Gastroesophageal sphincter (tissue), 4 donors: ENCODE data around the gene PTPRJ. TPM values are rescaled to one million over a fixed set of nuclear protein-coding genes. Genes with fewer than 3 reads are reported as not detected.

Source experiments
- ATAC-seq: fragments of 150-250 bp; one replicate; pipeline ENCODE4 v1.9.1; 2016; ENCODE audit warnings: mild to moderate bottlenecking, moderate library complexity
- H3K27ac ChIP-seq, 4 donors: fragments of 200-600 bp; sonication (generic) in 3 of 4; 1 replicate in 3 of 4; 2 replicates in 1 of 4; pipeline ENCODE4 v1.5.1; 2016 to 2019
- H3K27me3 ChIP-seq: fragments of 200-600 bp; sonication (generic); one replicate; pipeline ENCODE4 v1.5.1; 2019
- H3K36me3 ChIP-seq, 2 donors: fragments of 200-600 bp; sonication (generic); one replicate each; pipeline ENCODE4 v1.5.1; 2019; ENCODE audit warnings: control low read depth in 1 of 2
- H3K4me1 ChIP-seq, 3 donors: fragments of 200-600 bp; sonication (generic); 1 replicate in 2 of 3; 2 replicates in 1 of 3; pipeline ENCODE4 v1.5.1; 2016 to 2019; ENCODE audit warnings: control low read depth in 2 of 3
- H3K4me3 ChIP-seq, 2 donors: fragments of 200-600 bp; sonication (generic); one replicate each; pipeline ENCODE4 v1.5.1; 2019; ENCODE audit warnings: mild to moderate bottlenecking in 1 of 2, moderate library complexity in 1 of 2
- H3K9me3 ChIP-seq, 3 donors: fragments of 200-600 bp; sonication (generic); one replicate each; pipeline ENCODE4 v1.5.1; 2017 to 2019; ENCODE audit warnings: control low read depth in 2 of 3
- CTCF ChIP-seq, 4 experiments: fragments of 200-600 bp in 2 of 4; fragments of 450-650 bp in 2 of 4; sonication (generic) in 1 of 4; IDR thresholded peaks; one replicate each; pipeline ENCODE4 v1.5.1; 2017 to 2019; ENCODE audit warnings: antibody characterized with exemption in 4 of 4, mild to moderate bottlenecking in 2 of 4, moderate library complexity in 2 of 4
- EP300 ChIP-seq: sonication (generic); formaldehyde crosslinking; IDR thresholded peaks from one replicate; pipeline ENCODE4 v1.6.1; 2017; ENCODE audit warnings: antibody characterized with exemption, mild to moderate bottlenecking
- POLR2A ChIP-seq, 2 donors: fragments of 450-650 bp; IDR thresholded peaks; one replicate each; pipeline ENCODE4 v1.6.1; 2017; ENCODE audit warnings: antibody characterized with exemption in 2 of 2, mild to moderate bottlenecking in 2 of 2, moderate library complexity in 1 of 2
- POLR2AphosphoS5 ChIP-seq: sonication (generic); formaldehyde crosslinking; IDR thresholded peaks from one replicate; pipeline ENCODE4 v1.6.1; 2017; ENCODE audit warnings: antibody characterized with exemption
- WGBS, 2 donors: methylation state at CpG; one replicate each; pipeline ENCODE4 v1.1.5; 2018; ENCODE audit warnings: low coverage in 1 of 2; 5-methylcytosine and 5-hydroxymethylcytosine counted together
- total RNA-seq, 4 donors: library from RNA; depleted of rRNA; stranded (reverse); fragments of >200 nt; gene quantifications; one replicate each; pipeline ENCODE4 v1.1.0, GENCODE V29; 2016

Gene PTPRJ
- total RNA-seq, 4 donors from 2014 or later = 5.4 to 13.5 (median 10.5) TPM

DNA sequence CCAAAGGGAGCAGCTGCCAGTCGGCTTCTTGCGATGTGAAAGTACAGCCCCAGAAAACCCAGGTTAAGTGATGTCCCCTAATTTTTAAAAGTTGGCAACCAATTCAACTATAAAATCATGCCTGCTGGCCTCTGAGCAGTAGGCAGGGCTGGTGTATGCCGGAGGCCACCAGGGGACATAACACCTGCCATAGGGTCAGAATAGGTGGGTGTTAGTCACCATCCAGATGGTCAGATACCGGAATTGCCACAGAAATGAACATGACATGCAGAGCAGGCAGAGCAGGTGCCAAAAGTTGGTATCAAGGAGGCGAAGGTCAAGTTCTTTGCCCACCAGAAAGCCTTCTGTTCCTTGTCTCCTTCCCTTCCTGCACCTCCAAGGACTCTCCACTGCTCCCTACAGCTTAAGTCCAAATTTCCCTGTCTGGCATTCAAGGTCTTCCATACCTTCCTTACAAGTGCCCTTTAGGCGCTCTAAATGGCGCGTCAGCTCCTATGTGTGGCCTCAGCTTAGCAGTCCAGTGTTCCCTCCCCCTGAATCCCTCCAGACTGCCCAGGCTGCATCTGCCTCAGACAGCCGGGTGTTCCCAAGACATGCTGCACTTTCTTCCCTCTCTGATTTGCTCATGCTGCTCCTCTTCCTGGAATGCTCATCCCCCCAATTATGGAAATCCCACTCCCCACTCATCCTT is 45.1 kb downstream of the PTPRJ start:
- no peaks in the 10 kb centered on the region for H3K9me3 ChIP-seq
- no peaks in the 10 kb centered on the region for H3K27me3 ChIP-seq
- H3K4me3 ChIP-seq = no peak overlapping the region
- H3K27ac ChIP-seq = no peak overlapping the region
- 89 to 91% methylated on average over 5 to 6 of the region's 9 CpGs for WGBS, 2 donors
- TF ChIP-seq EP300 (no peak), CTCF (IDR thresholded peaks at IDR 0.05) (no peak), POLR2AphosphoS5 (no peak), POLR2A (IDR thresholded peaks at IDR 0.05) (no peak)
- no peaks in the 10 kb centered on the region for H3K36me3 ChIP-seq
- no peaks in the 10 kb centered on the region for H3K4me1 ChIP-seq
- ATAC-seq = no peak

- no peak overlapping the region for H3K4me3 ChIP-seq
- 58 to 83% methylated on average over 1 to 2 of the region's 3 CpGs for WGBS, 2 donors
- no peak for ATAC-seq
- H3K27ac ChIP-seq = no peak overlapping the region
- TF ChIP-seq POLR2A (IDR thresholded peaks at IDR 0.05) (no peak), EP300 (no peak)
- no peaks in the 10 kb centered on the region for H3K27me3 ChIP-seq
- no peaks in the 10 kb centered on the region for H3K36me3 ChIP-seq
- H3K4me1 ChIP-seq = no peaks in the 10 kb centered on the region
- H3K9me3 ChIP-seq = no peaks in the 10 kb centered on the region
Observed at GRCh38 chr11:48025984-48026340, 45.6 kb downstream of the PTPRJ start.

GRCh38 chr11:48028914-48029680 is 48.7 kb downstream of the PTPRJ start:
- Histone ChIP-seq H3K27ac (no peak overlapping the region), H3K4me1 (peaks cover 0 to 7% (median 0%) of the 10 kb centered on the region in 3 donors)

GRCh38 chr11:48029681-48030290 is 49.4 kb downstream of the PTPRJ start:
- H3K9me3 ChIP-seq = no peaks in the 10 kb centered on the region
- no peak for ATAC-seq
- WGBS, 2 donors = 77 to 83% methylated on average over 4 to 6 of the region's 6 CpGs
- no peak overlapping the region for H3K27ac ChIP-seq
- TF ChIP-seq POLR2AphosphoS5 (no peak), CTCF (IDR thresholded peaks at IDR 0.05) (no peak), EP300 (no peak), POLR2A (IDR thresholded peaks at IDR 0.05) (no peak)
- H3K4me3 ChIP-seq = no peak overlapping the region
- no peaks in the 10 kb centered on the region for H3K27me3 ChIP-seq
- H3K36me3 ChIP-seq = no peaks in the 10 kb centered on the region
- peaks cover 0 to 11% (median 4%) of the 10 kb centered on the region in 3 donors for H3K4me1 ChIP-seq

More at GRCh38 chr11:48028914-48029680, 48.7 kb downstream of the PTPRJ start:
- 65 to 77% methylated on average over 4 to 5 of the region's 6 CpGs for WGBS, 2 donors
- TF ChIP-seq EP300 (no peak), POLR2A (IDR thresholded peaks at IDR 0.05) (no peak), POLR2AphosphoS5 (no peak), CTCF (IDR thresholded peaks at IDR 0.05) (no peak)
- Histone ChIP-seq H3K4me3 (no peak overlapping the region), H3K27me3 (no peaks in the 10 kb centered on the region), H3K36me3 (no peaks in the 10 kb centered on the region), H3K9me3 (no peaks in the 10 kb centered on the region)
- no peak for ATAC-seq

DNA sequence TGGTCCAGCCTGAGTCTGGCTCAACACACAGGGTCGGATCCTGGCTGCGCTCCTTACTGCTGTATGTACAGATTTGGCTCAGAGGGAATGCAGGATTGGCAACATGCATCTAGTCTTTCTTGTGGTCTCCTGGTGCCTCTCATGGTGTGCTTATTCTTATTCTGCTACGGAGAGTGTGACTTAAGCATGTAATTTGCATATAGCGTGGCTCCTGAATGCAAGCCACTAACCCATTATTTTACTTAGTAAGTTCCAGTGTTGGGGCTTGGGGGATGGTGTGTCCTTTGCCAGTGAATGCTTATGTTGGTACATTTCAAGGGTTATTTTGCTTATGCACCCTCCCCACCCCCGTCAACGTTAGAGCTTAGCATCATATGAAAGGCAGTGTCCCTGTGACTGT is 51.2 kb downstream of the PTPRJ start:
- Histone ChIP-seq H3K27me3 (no peaks in the 10 kb centered on the region), H3K9me3 (no peaks in the 10 kb centered on the region), H3K4me3 (no peak overlapping the region), H3K36me3 (no peaks in the 10 kb centered on the region), H3K27ac (no peak overlapping the region), H3K4me1 (peaks cover 0 to 22% (median 4%) of the 10 kb centered on the region in 3 donors)
- no peak for ATAC-seq
- 87 to 90% methylated on average over 5 to 6 of the region's 6 CpGs for WGBS, 2 donors
- TF ChIP-seq POLR2A (IDR thresholded peaks at IDR 0.05) = no peak
- no peak for TF ChIP-seq EP300
- TF ChIP-seq POLR2AphosphoS5 = no peak
- no peak for TF ChIP-seq CTCF (IDR thresholded peaks at IDR 0.05)
